ENCODE data around the gene GRPEL1.

GRPEL1 gene

GRCh38 chr4:7019367-7019766 lies 48.5 kb downstream of the GRPEL1 start:
- no peaks in the 10 kb centered on the region for H3K4me1 ChIP-seq (ENCODE audit: control insufficient read depth, low read depth, low read length)
- H3K9ac ChIP-seq (ENCODE audit: low read length) = no peak overlapping the region
- H4K5ac ChIP-seq (ENCODE audit: low read length) = no peak overlapping the region
- no peak overlapping the region for H2BK15ac ChIP-seq (replicated peaks; ENCODE audit: low read depth)
- H3K36me3 ChIP-seq (ENCODE audit: control insufficient read depth, insufficient read depth, low read length) = peaks cover 9% of the 10 kb centered on the region
- H3K56ac ChIP-seq (ENCODE audit: low read length) = no peak overlapping the region
- no peaks in the 10 kb centered on the region for H3K79me2 ChIP-seq (ENCODE audit: control insufficient read depth, insufficient read depth, low read length)
- H3K4me2 ChIP-seq (ENCODE audit: low read length) = no peak overlapping the region
- no peak overlapping the region for H4K8ac ChIP-seq (ENCODE audit: low read depth, low read length)
- no peak overlapping the region for H3K4ac ChIP-seq (ENCODE audit: low read depth, low read length)
- no peak overlapping the region for H2BK5ac ChIP-seq (ENCODE audit: low read length)
- H3K27me3 ChIP-seq (ENCODE audit: insufficient read depth, low read length, poor library complexity) = no peaks in the 10 kb centered on the region
- no peak overlapping the region for H3K18ac ChIP-seq (ENCODE audit: low read length)
- H3K23ac ChIP-seq (ENCODE audit: low read length) = no peak overlapping the region
- H3K79me1 ChIP-seq (ENCODE audit: low read length) = no peaks in the 10 kb centered on the region
- no peak overlapping the region for H2AK5ac ChIP-seq (ENCODE audit: low read length)
- no CpG with 5 or more reads among the region's 10 CpGs for WGBS (ENCODE audit: extremely low coverage, insufficient coverage, low lambda C conversion rate)
- no peak overlapping the region for H2BK120ac ChIP-seq (ENCODE audit: low read depth, low read length)
- H3K4me3 ChIP-seq (ENCODE audit: low read length) = no peak overlapping the region
- H3K27ac ChIP-seq (ENCODE audit: low read depth, low read length) = no peak overlapping the region
- DNase-seq = no peak

GRCh38 chr4:7018281-7018680 lies 49.6 kb downstream of the GRPEL1 start:
- Histone ChIP-seq H3K27me3 (ENCODE audit: insufficient read depth, low read length, poor library complexity) (no peaks in the 10 kb centered on the region), H3K4me3 (ENCODE audit: low read length) (no peak overlapping the region), H3K36me3 (ENCODE audit: control insufficient read depth, insufficient read depth, low read length) (peaks cover 9% of the 10 kb centered on the region), H2BK120ac (ENCODE audit: low read depth, low read length) (no peak overlapping the region), H3K4me1 (ENCODE audit: control insufficient read depth, low read depth, low read length) (no peaks in the 10 kb centered on the region), H3K27ac (ENCODE audit: low read depth, low read length) (no peak overlapping the region), H2AK5ac (ENCODE audit: low read length) (no peak overlapping the region), H3K9ac (ENCODE audit: low read length) (no peak overlapping the region), H3K79me2 (ENCODE audit: control insufficient read depth, insufficient read depth, low read length) (no peaks in the 10 kb centered on the region), H3K18ac (ENCODE audit: low read length) (no peak overlapping the region), H3K23ac (ENCODE audit: low read length) (no peak overlapping the region), H2BK5ac (ENCODE audit: low read length) (no peak overlapping the region), H2BK15ac (replicated peaks; ENCODE audit: low read depth) (no peak overlapping the region), H3K4ac (ENCODE audit: low read depth, low read length) (no peak overlapping the region), H4K5ac (ENCODE audit: low read length) (no peak overlapping the region), H3K79me1 (ENCODE audit: low read length) (no peaks in the 10 kb centered on the region), H3K4me2 (ENCODE audit: low read length) (no peak overlapping the region), H3K56ac (ENCODE audit: low read length) (no peak overlapping the region), H4K8ac (ENCODE audit: low read depth, low read length) (no peak overlapping the region)
- DNase-seq = no peak
- no CpG with 5 or more reads among the region's 9 CpGs for WGBS (ENCODE audit: extremely low coverage, insufficient coverage, low lambda C conversion rate)

GRCh38 chr4:7017446-7018048 lies 50.3 kb downstream of the GRPEL1 start:
- H3K9ac ChIP-seq (ENCODE audit: low read length) = no peak overlapping the region
- H4K8ac ChIP-seq (ENCODE audit: low read depth, low read length) = no peak overlapping the region
- peaks cover 11% of the 10 kb centered on the region for H3K36me3 ChIP-seq (ENCODE audit: control insufficient read depth, insufficient read depth, low read length)
- H2BK120ac ChIP-seq (ENCODE audit: low read depth, low read length) = no peak overlapping the region
- no peaks in the 10 kb centered on the region for H3K4me1 ChIP-seq (ENCODE audit: control insufficient read depth, low read depth, low read length)
- H3K4me2 ChIP-seq (ENCODE audit: low read length) = no peak overlapping the region
- H3K18ac ChIP-seq (ENCODE audit: low read length) = no peak overlapping the region
- H3K23ac ChIP-seq (ENCODE audit: low read length) = no peak overlapping the region
- no peak overlapping the region for H3K56ac ChIP-seq (ENCODE audit: low read length)
- H2BK5ac ChIP-seq (ENCODE audit: low read length) = no peak overlapping the region
- H3K79me2 ChIP-seq (ENCODE audit: control insufficient read depth, insufficient read depth, low read length) = no peaks in the 10 kb centered on the region
- H3K4me3 ChIP-seq (ENCODE audit: low read length) = no peak overlapping the region
- H3K27ac ChIP-seq (ENCODE audit: low read depth, low read length) = no peak overlapping the region
- no peak overlapping the region for H4K5ac ChIP-seq (ENCODE audit: low read length)
- H2BK15ac ChIP-seq (replicated peaks; ENCODE audit: low read depth) = no peak overlapping the region
- WGBS (ENCODE audit: extremely low coverage, insufficient coverage, low lambda C conversion rate) = no CpG with 5 or more reads among the region's 6 CpGs
- DNase-seq = no peak
- no peak overlapping the region for H2AK5ac ChIP-seq (ENCODE audit: low read length)
- no peaks in the 10 kb centered on the region for H3K79me1 ChIP-seq (ENCODE audit: low read length)
- H3K4ac ChIP-seq (ENCODE audit: low read depth, low read length) = no peak overlapping the region
- H3K27me3 ChIP-seq (ENCODE audit: insufficient read depth, low read length, poor library complexity) = no peaks in the 10 kb centered on the region

GRCh38 chr4:7016512-7016911 lies 51.4 kb downstream of the GRPEL1 start:
- Histone ChIP-seq H3K18ac (ENCODE audit: low read length) (no peak overlapping the region), H3K4me1 (ENCODE audit: control insufficient read depth, low read depth, low read length) (no peaks in the 10 kb centered on the region), H4K5ac (ENCODE audit: low read length) (no peak overlapping the region), H3K23ac (ENCODE audit: low read length) (no peak overlapping the region), H3K79me1 (ENCODE audit: low read length) (no peaks in the 10 kb centered on the region), H3K4me3 (ENCODE audit: low read length) (no peak overlapping the region), H3K9ac (ENCODE audit: low read length) (no peak overlapping the region), H2AK5ac (ENCODE audit: low read length) (no peak overlapping the region), H3K4me2 (ENCODE audit: low read length) (no peak overlapping the region), H3K36me3 (ENCODE audit: control insufficient read depth, insufficient read depth, low read length) (peaks cover 11% of the 10 kb centered on the region), H3K4ac (ENCODE audit: low read depth, low read length) (no peak overlapping the region), H3K27me3 (ENCODE audit: insufficient read depth, low read length, poor library complexity) (no peaks in the 10 kb centered on the region), H3K56ac (ENCODE audit: low read length) (no peak overlapping the region), H2BK120ac (ENCODE audit: low read depth, low read length) (no peak overlapping the region), H3K27ac (ENCODE audit: low read depth, low read length) (no peak overlapping the region), H2BK15ac (replicated peaks; ENCODE audit: low read depth) (no peak overlapping the region), H2BK5ac (ENCODE audit: low read length) (no peak overlapping the region), H3K79me2 (ENCODE audit: control insufficient read depth, insufficient read depth, low read length) (no peaks in the 10 kb centered on the region), H4K8ac (ENCODE audit: low read depth, low read length) (no peak overlapping the region)
- WGBS (ENCODE audit: extremely low coverage, insufficient coverage, low lambda C conversion rate) = no CpG with 5 or more reads among the region's 6 CpGs
- DNase-seq = no peak

- H3K9ac ChIP-seq (ENCODE audit: low read length) = no peak overlapping the region
- no peak overlapping the region for H3K27ac ChIP-seq (ENCODE audit: low read depth, low read length)
- no peak overlapping the region for H2BK5ac ChIP-seq (ENCODE audit: low read length)
- no peak overlapping the region for H2BK120ac ChIP-seq (ENCODE audit: low read depth, low read length)
- no peaks in the 10 kb centered on the region for H3K79me2 ChIP-seq (ENCODE audit: control insufficient read depth, insufficient read depth, low read length)
- no peak overlapping the region for H4K5ac ChIP-seq (ENCODE audit: low read length)
- H3K4me2 ChIP-seq (ENCODE audit: low read length) = no peak overlapping the region
- H3K4ac ChIP-seq (ENCODE audit: low read depth, low read length) = no peak overlapping the region
- H2BK15ac ChIP-seq (replicated peaks; ENCODE audit: low read depth) = no peak overlapping the region
- no peak for DNase-seq
- no peak overlapping the region for H4K8ac ChIP-seq (ENCODE audit: low read depth, low read length)
- WGBS (ENCODE audit: extremely low coverage, insufficient coverage, low lambda C conversion rate) = no CpG with 5 or more reads among the region's 11 CpGs
- peaks cover 11% of the 10 kb centered on the region for H3K36me3 ChIP-seq (ENCODE audit: control insufficient read depth, insufficient read depth, low read length)
- no peaks in the 10 kb centered on the region for H3K27me3 ChIP-seq (ENCODE audit: insufficient read depth, low read length, poor library complexity)
- H3K56ac ChIP-seq (ENCODE audit: low read length) = no peak overlapping the region
- no peak overlapping the region for H3K23ac ChIP-seq (ENCODE audit: low read length)
- no peaks in the 10 kb centered on the region for H3K79me1 ChIP-seq (ENCODE audit: low read length)
- H3K4me1 ChIP-seq (ENCODE audit: control insufficient read depth, low read depth, low read length) = no peaks in the 10 kb centered on the region
- H2AK5ac ChIP-seq (ENCODE audit: low read length) = no peak overlapping the region
- H3K4me3 ChIP-seq (ENCODE audit: low read length) = no peak overlapping the region
- no peak overlapping the region for H3K18ac ChIP-seq (ENCODE audit: low read length)
These were observed 51.8 kb downstream of the GRPEL1 start for GRCh38 chr4:7016086-7016485.

GRCh38 chr4:7015383-7016035 lies 52.4 kb downstream of the GRPEL1 start:
- no peak overlapping the region for H3K56ac ChIP-seq (ENCODE audit: low read length)
- no peak overlapping the region for H3K9ac ChIP-seq (ENCODE audit: low read length)
- no peak overlapping the region for H3K4me3 ChIP-seq (ENCODE audit: low read length)
- H3K79me2 ChIP-seq (ENCODE audit: control insufficient read depth, insufficient read depth, low read length) = no peaks in the 10 kb centered on the region
- H2BK5ac ChIP-seq (ENCODE audit: low read length) = no peak overlapping the region
- H4K5ac ChIP-seq (ENCODE audit: low read length) = no peak overlapping the region
- no peaks in the 10 kb centered on the region for H3K27me3 ChIP-seq (ENCODE audit: insufficient read depth, low read length, poor library complexity)
- DNase-seq = no peak
- no peak overlapping the region for H3K27ac ChIP-seq (ENCODE audit: low read depth, low read length)
- no peak overlapping the region for H4K8ac ChIP-seq (ENCODE audit: low read depth, low read length)
- no peak overlapping the region for H3K18ac ChIP-seq (ENCODE audit: low read length)
- H3K23ac ChIP-seq (ENCODE audit: low read length) = no peak overlapping the region
- no peaks in the 10 kb centered on the region for H3K79me1 ChIP-seq (ENCODE audit: low read length)
- no peaks in the 10 kb centered on the region for H3K4me1 ChIP-seq (ENCODE audit: control insufficient read depth, low read depth, low read length)
- no CpG with 5 or more reads among the region's 12 CpGs for WGBS (ENCODE audit: extremely low coverage, insufficient coverage, low lambda C conversion rate)
- no peak overlapping the region for H2BK15ac ChIP-seq (replicated peaks; ENCODE audit: low read depth)
- H3K4me2 ChIP-seq (ENCODE audit: low read length) = no peak overlapping the region
- H3K4ac ChIP-seq (ENCODE audit: low read depth, low read length) = no peak overlapping the region
- H2AK5ac ChIP-seq (ENCODE audit: low read length) = no peak overlapping the region
- H2BK120ac ChIP-seq (ENCODE audit: low read depth, low read length) = no peak overlapping the region
- peaks cover 11% of the 10 kb centered on the region for H3K36me3 ChIP-seq (ENCODE audit: control insufficient read depth, insufficient read depth, low read length)
